Activated CD4-positive, CD25-positive, alpha-beta regulatory T cell treated with anti-CD3 and anti-CD28 coated beads, Interleukin-2, amount 50 U/mL, for 16 hours (primary cell): ENCODE measurements around the gene APBA2.

Experiments
- DNase-seq: peaks from one replicate; pipeline ENCODE4 v3.0.0-alpha.2; 2020; ENCODE audit warnings: low read depth, low spot score

Gene APBA2

GRCh38 chr15:28935316-28935715, 49.5 kb downstream of the APBA2 start:
- no peak for DNase-seq

DNA sequence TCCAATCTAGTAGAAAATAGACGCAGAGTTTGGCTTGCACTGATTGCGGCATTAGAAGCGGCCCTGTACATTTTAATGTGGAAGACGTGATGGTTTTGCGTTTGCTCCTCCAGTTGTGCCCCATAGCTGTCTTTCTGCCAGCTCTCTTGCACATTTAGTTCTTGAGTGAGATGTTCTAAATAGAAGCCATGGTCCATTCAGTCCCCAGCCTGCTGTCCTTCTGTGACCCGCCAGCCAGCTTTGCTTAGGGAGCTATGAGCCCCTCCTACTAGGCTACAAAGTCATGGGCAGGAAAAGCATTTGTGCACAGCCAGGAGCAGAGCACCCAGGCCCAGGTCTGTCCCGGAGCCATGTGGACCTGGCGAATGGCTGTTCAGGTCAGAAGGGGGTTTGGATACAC, 50.3 kb downstream of the APBA2 start:
- no peak for DNase-seq

GRCh38 chr15:28936481-28936881, 50.7 kb downstream of the APBA2 start:
- no peak for DNase-seq

DNA sequence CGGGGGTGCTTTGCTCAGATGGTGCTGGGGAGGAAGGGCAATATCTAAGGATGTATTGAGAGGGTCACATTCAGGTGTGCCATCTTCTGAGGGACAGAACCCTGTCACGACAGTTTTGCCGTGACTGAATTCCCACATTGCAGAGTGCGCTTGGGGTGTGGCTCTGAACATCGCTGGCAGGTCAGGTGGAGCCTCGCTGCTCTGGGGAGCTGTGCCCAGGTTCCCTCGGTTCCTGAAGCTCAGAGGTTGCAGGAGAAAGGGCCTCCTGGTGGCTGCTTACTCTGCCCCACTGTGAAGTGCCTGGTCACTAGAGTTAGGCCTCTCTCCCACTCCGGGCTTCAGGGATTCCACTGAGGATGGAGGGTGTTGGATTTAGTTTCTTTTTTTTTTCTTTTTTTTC, 51.5 kb downstream of the APBA2 start:
- no peak for DNase-seq

DNA sequence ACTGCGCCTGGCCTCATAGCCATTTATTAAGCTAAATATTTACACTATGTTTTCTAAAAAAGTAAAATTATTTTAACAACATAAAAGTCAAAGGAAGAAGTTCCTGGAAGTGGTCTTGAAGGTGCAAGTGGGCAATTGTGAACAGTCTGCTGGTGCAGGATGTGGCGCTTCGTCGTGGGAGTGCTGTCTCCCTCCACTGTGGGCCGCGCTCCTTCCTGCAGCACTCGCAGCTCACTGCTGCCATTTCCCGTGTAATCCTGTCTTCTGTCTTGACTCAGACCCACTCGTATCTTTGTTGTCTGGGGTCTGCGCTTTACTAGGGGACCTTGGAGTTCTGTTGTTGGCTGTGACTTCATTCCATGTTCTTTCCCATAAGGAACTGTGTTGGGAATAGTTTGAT, 56.3 kb downstream of the APBA2 start:
- DNase-seq = no peak

DNA sequence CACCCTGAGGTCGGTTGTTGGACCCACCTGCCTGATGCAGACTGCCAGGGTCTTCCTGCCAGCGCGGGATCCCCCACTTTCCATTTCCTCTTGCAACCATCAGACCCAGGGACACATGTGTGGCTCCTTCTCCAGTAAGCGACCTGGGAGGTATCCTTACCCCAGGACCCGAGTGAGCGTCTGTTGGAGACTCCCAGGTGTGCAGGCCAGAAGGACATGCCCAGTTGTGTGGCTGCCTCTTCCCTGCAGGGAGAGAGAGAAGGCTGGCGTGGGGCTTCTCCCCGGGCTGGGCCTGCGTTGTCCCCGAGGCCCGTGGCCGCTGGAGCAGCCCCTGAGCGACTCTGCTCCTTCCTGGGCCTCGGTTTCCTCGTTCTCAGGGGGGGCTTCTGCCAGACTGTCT, 56.8 kb downstream of the APBA2 start:
- DNase-seq = no peak

DNA sequence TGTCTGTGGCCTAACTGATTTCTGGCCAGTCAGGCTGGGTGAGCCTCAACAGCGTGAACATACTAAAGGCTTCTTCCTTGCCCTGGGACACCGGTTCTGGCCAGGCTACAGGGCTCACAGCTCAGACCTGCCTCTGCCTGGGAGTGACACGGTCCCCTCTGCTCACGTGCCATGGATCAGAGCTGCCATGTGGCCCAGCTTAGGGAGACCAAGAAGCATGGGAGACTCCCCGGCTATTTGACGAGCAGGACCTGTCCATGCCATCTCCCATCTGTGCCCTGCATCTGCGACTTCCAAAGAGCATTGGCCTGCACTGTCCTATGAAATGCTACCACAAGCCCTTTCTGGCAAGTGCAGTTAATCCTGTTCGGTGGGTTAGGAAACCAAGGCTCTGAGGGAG, 57.4 kb downstream of the APBA2 start:
- DNase-seq = no peak

DNA sequence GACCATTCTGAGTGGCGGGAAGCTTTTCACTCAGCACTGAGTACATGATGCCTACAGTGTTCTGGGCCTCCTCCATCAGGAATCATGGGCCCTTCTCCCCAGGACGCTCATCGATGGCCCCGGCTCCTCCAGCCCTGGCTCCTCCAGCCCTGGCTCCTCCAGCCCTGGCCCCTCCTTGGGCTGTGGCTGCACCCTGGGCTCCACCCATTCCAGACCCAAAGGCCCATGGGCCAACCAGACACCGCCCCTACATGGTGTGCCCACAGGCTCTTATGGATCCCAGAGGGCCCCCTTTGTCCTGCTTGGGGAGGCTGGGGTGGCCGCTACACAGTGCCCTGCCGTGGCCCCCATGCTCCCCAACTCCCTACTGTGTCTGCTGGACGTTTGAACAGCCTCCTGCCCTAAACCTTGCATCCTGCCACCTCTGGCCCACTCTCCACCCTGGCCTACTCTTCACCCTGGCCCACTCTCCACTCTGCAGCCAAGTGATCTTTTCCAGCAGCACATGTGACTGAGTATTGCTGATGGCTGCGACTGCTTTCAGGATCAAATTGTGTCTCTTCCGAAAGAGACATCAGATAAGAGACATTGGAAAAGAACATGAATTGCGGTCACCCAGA, 57.9 kb downstream of the APBA2 start:
- no peak for DNase-seq

DNA sequence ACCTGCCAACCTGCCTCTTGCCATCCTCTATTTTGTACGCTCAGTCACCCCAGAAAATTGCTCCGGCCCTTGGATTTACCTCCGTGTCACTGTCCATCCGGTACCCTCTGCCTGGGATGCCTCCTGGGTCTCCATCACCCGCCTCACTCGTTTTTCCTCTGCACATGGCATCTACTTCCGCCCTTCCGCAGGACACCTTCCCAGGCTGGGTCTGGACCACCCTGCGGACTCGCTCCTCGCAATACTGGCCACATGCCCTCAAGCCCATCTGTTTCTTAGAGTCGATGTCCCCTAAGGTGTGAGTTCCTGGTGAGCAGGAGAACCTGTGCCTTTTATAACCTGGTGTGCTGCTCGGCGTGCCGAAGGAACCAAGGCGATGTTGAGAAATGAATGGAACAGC, 58.5 kb downstream of the APBA2 start:
- DNase-seq = no peak

DNA sequence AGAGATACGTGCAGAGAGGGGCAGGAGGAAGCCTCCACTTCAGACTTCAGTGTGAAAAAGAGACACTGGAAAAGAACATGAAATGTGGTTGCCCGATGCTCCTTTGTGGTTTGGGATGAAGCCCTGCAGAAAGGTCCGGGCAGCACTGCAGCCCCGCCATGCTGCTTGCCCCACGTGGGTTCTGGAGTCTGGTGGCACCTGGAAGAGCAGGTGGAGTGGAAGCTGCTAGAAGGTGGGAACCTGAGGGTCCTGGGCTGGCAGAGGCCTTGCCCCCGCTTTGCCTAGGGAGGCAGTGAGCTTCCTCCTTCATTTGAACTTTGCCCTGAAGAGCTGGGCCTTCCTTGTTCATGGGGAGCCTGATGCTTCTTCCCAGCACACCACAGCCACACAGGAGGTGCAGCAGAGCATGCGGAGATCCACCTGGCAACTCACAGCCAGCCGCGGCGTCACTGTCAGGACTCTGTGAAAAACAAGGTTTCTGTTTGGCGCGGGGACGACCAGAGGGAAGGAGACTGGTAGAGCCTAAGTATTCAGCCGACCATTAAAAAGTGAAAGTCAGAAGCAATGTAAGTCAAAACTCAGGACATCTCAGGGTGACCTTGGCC, 59.0 kb downstream of the APBA2 start:
- DNase-seq = no peak

DNA sequence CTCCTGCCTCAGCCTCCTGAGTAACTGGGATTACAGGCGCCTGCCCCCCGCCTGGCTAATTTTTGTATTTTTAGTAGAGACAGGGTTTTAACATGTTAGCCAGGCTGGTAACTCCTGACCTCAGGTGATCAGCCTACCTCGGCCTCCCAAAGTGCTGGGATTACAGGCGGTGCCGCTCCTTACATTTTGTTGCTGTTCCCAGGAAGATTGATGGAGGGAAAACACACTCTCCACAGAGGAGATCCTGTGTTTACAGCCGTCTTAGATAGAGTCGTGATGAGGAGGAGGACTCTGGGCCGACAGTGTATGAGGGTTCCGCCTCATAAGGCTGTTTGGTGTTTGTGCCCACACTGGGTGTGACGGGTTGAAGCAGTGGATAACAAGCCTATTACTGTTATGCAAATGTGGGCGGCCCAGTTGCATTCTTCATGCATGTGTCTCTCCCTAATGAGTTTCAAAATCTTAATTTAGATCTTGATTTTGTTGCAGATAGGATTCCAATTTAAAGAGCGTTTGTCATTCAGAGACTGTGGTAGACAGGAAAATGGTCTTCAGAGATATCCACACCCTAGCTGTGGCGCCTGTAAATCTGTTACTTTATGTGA, 60.0 kb downstream of the APBA2 start:
- DNase-seq = no peak

DNA sequence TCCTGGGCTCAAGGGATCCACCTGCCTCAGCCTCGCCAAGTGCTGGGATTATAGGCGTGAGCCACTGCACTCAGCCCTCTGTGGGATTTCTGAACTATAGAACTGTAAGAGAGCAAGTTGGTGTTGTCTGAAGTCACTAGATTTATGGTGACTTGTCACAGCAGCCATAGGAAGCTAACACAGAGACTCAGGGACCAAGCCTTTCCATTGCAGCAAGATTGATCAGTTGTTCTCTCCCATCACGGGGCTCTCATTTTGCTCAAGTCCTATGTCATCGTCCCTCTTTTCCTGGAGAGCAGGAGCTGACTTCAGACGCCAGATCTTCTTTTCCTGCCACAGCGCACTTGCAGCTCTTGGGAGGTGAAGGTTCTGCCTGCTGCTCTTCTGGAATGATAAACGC, 61.0 kb downstream of the APBA2 start:
- DNase-seq = no peak

DNA sequence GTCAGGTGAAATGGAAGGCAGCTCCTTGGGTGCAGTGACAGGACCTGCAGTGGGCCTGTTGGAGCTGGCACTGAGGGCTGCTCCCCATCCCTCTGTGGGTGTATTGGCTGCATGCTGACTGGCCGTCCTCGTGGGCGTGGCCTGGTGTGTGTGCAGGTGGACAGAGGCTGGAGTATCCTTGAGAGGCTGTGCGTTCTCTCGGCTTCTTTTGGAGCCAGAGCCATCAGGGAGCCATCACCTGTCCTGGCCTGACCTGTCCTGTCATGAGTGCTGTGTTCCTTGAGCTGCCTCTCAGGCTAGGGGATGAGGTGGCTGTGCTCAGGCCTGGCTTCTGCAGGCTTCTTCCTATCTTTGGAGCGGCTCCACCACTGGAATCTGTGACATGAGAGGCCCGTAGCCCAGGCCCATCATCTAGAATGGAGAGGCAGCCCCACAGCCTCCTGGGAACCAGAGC, 61.5 kb downstream of the APBA2 start:
- no peak for DNase-seq

- no peak for DNase-seq
Observed at GRCh38 chr15:28948036-28948435, 62.3 kb downstream of the APBA2 start.

DNA sequence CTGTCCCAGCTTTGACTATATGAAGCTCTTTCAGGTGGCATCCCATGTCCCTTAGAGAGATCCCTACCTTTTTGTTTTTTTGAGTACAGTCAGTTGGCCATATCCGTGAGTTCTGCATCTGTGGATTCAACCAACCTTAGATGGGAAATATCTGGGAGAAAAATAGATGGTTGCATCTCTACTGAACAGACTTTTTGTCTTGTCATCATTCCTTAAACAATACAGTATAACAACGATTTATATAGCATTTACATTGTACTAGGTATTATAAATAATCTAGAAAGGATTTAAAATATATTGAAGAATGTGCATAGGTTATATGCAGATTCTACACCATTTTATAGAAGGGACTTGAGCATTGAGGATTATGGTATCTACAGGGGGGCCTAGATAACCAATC, 65.1 kb downstream of the APBA2 start:
- DNase-seq = no peak

GRCh38 chr15:28952666-28953491, 67.1 kb downstream of the APBA2 start:
- DNase-seq = no peak

GRCh38 chr15:28953573-28954195, 67.9 kb downstream of the APBA2 start:
- DNase-seq = no peak

- DNase-seq = no peak
Observed at GRCh38 chr15:28954466-28955159, 68.8 kb downstream of the APBA2 start.

DNA sequence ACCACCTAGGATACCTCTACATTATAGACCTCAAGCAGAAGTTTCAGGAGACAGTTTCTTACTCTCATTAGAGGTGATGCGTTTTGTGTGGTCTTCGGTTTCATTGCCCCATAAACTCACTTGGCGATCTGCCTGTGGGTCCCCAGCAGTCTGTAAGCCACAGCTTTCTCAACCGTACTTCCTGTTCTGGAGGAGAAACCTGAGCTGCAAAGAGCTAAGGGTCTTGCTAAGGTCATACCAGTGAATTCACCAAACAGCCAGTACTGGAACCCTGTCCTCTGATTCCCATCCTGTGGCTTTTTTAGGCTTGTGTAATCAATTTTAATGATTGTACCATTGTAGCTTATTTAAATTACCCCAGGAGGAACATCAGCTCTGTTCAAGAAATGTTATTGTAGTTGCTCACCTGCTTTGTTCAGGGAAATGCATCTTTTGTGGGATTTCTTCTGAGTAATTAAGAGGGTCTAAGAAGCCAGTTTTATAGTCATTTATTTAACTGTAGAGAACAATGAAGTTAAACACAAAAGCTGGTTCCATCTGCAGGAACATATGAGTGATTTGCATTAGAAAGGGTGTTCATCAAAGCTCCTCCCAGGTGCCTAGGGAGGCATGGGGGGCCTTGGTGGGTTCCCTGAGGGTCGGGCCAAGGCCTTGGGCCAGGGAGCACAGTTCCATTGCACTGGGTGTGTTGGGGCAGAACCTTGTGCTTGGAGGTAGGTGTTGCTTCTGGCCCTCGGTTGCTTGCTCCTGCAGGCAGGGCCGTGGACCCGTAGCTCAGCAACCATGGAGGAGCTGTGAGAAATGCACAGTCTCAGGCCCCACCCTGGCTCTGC, 69.6 kb downstream of the APBA2 start:
- no peak for DNase-seq

- DNase-seq = no peak
Observed at GRCh38 chr15:28955993-28956421, 70.2 kb downstream of the APBA2 start.
